Karpas-422 (cell line): ENCODE results near the gene TRIP12. TPM values are rescaled to one million over a fixed set of nuclear protein-coding genes. Genes with fewer than 3 reads are reported as not detected.
"Not testable (repeated sequence)": the region's sequence is repeated elsewhere in the genome, so short reads cannot be mapped to it uniquely, and the experiment has no call there.

Experiments
- DNase-seq: peaks from one replicate; pipeline ENCODE4 v3.0.0-alpha.2; 2015
- H2AFZ ChIP-seq: fragments of 200-600 bp; sonication (generic); 2 replicates; pipeline ENCODE4 v1.6.1; 2014; ENCODE audit warnings: antibody characterized with exemption, low read length, mixed read lengths
- H3K27ac ChIP-seq: fragments of 200-600 bp; sonication (generic); 2 replicates; pipeline ENCODE4 v1.5.1; 2014; ENCODE audit warnings: mild to moderate bottlenecking, low read length, moderate library complexity
- H3K27me3 ChIP-seq: fragments of 200-600 bp; sonication (generic); 2 replicates; pipeline ENCODE4 v1.6.1; 2014; ENCODE audit warnings: low read length, mixed read lengths
- H3K36me3 ChIP-seq: fragments of 200-600 bp; sonication (generic); 2 replicates; pipeline ENCODE4 v1.6.1; 2014; ENCODE audit warnings: low read length, mixed read lengths; ENCODE audit not compliant: insufficient read depth
- H3K4me1 ChIP-seq: fragments of 200-600 bp; sonication (generic); 2 replicates; pipeline ENCODE4 v1.6.1; 2014; ENCODE audit warnings: mild to moderate bottlenecking, low read length, mixed read lengths
- H3K4me2 ChIP-seq: fragments of 200-600 bp; sonication (generic); 2 replicates; pipeline ENCODE4 v1.6.1; 2014; ENCODE audit warnings: low read length, low read depth, mild to moderate bottlenecking; ENCODE audit not compliant: poor library complexity, severe bottlenecking
- H3K4me3 ChIP-seq: fragments of 200-600 bp; sonication (generic); 2 replicates; pipeline ENCODE4 v1.5.1; 2014; ENCODE audit warnings: mild to moderate bottlenecking, antibody characterized with exemption, low read length, mixed read lengths
- H3K79me2 ChIP-seq: fragments of 200-600 bp; sonication (generic); 2 replicates; pipeline ENCODE4 v1.6.1; 2014; ENCODE audit warnings: mild to moderate bottlenecking, low read length, mixed read lengths
- H3K9ac ChIP-seq: fragments of 200-600 bp; sonication (generic); 2 replicates; pipeline ENCODE4 v1.6.0; 2014; ENCODE audit warnings: low read length
- H3K9me2 ChIP-seq: fragments of 200-600 bp; sonication (generic), shearing (Covaris generic); replicated peaks from 2 replicates; pipeline ENCODE4 v1.6.0; 2014; ENCODE audit warnings: mild to moderate bottlenecking, low read length, moderate library complexity; ENCODE audit not compliant: insufficient read depth
- H3K9me3 ChIP-seq: fragments of 300-700, 200-600 bp; sonication (generic); 2 replicates; pipeline ENCODE4 v1.6.1; 2014; ENCODE audit warnings: low read length, mixed read lengths
- H4K20me1 ChIP-seq: fragments of 200-600 bp; sonication (generic); 2 replicates; pipeline ENCODE4 v1.6.1; 2014; ENCODE audit warnings: mild to moderate bottlenecking, antibody characterized with exemption, low read length, low read depth; ENCODE audit not compliant: insufficient read depth
- total RNA-seq: library from RNA; depleted of rRNA; stranded (reverse); fragments of >200 nt; shearing (Covaris generic); gene quantifications from 2 replicates; pipeline ENCODE4 v1.2.3, GENCODE V29; 2014; ENCODE audit warnings: low replicate concordance

The TRIP12 gene
- total RNA-seq, 1 experiment from 2014 or later = 187 TPM

- Histone ChIP-seq H2AFZ (no peak overlapping the region), H3K4me3 (no peak overlapping the region), H3K79me2 (no peaks in the 10 kb centered on the region), H3K4me2 (no peak overlapping the region), H3K4me1 (no peaks in the 10 kb centered on the region), H3K9me3 (0 out of 2 replicates have a peak, but pooled peaks cover 5% of the 10 kb centered on the region), H3K9ac (no peak overlapping the region), H3K36me3 (no peaks in the 10 kb centered on the region; the same call in 1 of the 2 replicates), H3K27me3 (no peaks in the 10 kb centered on the region), H3K27ac (no peak overlapping the region), H3K9me2 (no peaks in the 10 kb centered on the region), H4K20me1 (no peaks in the 10 kb centered on the region)
- DNase-seq = no peak
Observed at GRCh38 chr2:229733611-229734245, 188.1 kb downstream of the TRIP12 start.

- H3K4me2 ChIP-seq = no peak overlapping the region
- H3K27ac ChIP-seq = no peak overlapping the region
- DNase-seq = no peak
- 0 out of 2 replicates have a peak, but pooled peaks cover 4% of the 10 kb centered on the region for H3K9me3 ChIP-seq
- no peaks in the 10 kb centered on the region for H3K9me2 ChIP-seq
- no peak overlapping the region for H2AFZ ChIP-seq
- H3K79me2 ChIP-seq = no peaks in the 10 kb centered on the region
- H3K4me3 ChIP-seq = no peak overlapping the region
- no peaks in the 10 kb centered on the region for H4K20me1 ChIP-seq
- no peaks in the 10 kb centered on the region for H3K36me3 ChIP-seq
- no peaks in the 10 kb centered on the region for H3K27me3 ChIP-seq
- H3K9ac ChIP-seq = no peak overlapping the region
- no peaks in the 10 kb centered on the region for H3K4me1 ChIP-seq
Observed at GRCh38 chr2:229732897-229733296, 188.9 kb downstream of the TRIP12 start.

DNA sequence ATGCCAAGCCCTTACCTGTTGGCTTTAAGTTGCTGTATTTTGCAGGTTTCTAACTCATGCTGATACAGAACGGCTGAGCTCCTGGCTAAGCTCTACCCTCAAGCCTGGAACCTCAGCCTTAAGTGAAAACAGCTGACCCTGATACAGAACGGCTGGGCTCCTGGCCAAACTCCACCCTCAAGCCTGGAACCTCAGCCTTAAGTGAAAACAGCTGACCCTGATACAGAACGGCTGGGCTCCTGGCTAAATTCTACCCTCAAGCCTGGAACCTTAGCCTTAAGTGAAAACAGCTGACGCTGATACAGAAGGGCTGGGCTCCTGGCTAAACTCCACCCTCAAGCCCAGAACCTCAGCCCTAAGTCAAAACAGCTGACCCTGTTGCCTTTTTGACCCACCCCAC lies 189.9 kb downstream of the TRIP12 start:
- Histone ChIP-seq H3K4me3 (no peak overlapping the region), H3K4me1 (no peaks in the 10 kb centered on the region), H2AFZ (no peak overlapping the region), H3K4me2 (no peak overlapping the region), H3K27me3 (no peaks in the 10 kb centered on the region), H4K20me1 (no peaks in the 10 kb centered on the region), H3K36me3 (no peaks in the 10 kb centered on the region), H3K9me3 (no peaks in the 10 kb centered on the region), H3K9me2 (no peaks in the 10 kb centered on the region), H3K9ac (no peak overlapping the region), H3K27ac (no peak overlapping the region), H3K79me2 (no peaks in the 10 kb centered on the region)
- no peak for DNase-seq

DNA sequence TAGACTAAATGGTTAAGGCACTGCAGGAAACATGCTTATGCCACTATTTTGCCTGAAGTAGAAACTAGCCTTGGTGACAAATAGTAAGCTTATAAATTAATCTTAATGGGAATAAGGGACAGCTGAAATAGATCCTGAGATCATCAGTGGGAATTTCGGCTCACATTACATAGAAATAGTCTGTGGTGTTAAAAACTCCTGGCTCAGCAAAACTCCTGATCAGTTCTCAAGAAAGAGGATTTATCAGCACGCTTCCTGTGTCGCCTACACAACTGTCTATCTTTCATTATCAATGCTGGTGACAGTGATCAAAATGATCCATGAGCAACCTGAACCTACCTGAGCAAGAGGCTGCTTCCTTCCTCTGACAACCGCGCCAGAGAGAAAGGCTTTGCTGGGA lies 190.4 kb downstream of the TRIP12 start:
- Histone ChIP-seq H3K4me2 (no peak overlapping the region), H3K4me3 (no peak overlapping the region), H3K9me3 (no peaks in the 10 kb centered on the region), H3K79me2 (no peaks in the 10 kb centered on the region), H2AFZ (no peak overlapping the region), H3K9ac (no peak overlapping the region), H3K27me3 (no peaks in the 10 kb centered on the region), H3K9me2 (no peaks in the 10 kb centered on the region), H3K4me1 (no peaks in the 10 kb centered on the region), H3K36me3 (no peaks in the 10 kb centered on the region), H3K27ac (no peak overlapping the region), H4K20me1 (no peaks in the 10 kb centered on the region)
- no peak for DNase-seq

DNA sequence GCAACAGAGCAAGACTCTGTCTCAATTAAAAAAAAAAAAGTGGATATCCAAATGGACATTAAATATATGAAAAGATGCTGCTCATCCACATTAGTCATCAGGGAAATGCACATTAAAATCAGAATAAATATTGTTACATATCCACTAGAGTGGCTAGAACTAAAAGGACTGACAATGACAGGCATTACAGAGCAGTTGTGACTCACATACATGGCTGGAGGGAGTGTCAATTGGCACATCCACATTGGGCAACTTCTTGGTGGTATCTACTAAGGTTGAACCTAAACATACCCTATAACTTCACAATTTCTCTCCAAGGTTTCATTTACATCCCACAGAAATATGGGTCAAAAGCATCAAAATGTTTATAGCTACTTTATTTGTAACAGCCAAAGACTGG lies 193.4 kb downstream of the TRIP12 start:
- no peak for DNase-seq
- H3K4me1 ChIP-seq = no peaks in the 10 kb centered on the region
- H3K36me3 ChIP-seq = no peaks in the 10 kb centered on the region

GRCh38 chr2:229726643-229727042 lies 195.2 kb downstream of the TRIP12 start:
- DNase-seq = no peak
- Histone ChIP-seq H3K9me3 (no peaks in the 10 kb centered on the region), H2AFZ (no peak overlapping the region)

More for the DNA sequence above, 193.4 kb downstream of the TRIP12 start:
- Histone ChIP-seq H3K27ac (no peak overlapping the region), H2AFZ (no peak overlapping the region), H4K20me1 (no peaks in the 10 kb centered on the region), H3K9ac (no peak overlapping the region), H3K27me3 (no peaks in the 10 kb centered on the region), H3K9me3 (no peaks in the 10 kb centered on the region), H3K9me2 (no peaks in the 10 kb centered on the region), H3K4me2 (no peak overlapping the region), H3K79me2 (no peaks in the 10 kb centered on the region), H3K4me3 (no peak overlapping the region)

DNA sequence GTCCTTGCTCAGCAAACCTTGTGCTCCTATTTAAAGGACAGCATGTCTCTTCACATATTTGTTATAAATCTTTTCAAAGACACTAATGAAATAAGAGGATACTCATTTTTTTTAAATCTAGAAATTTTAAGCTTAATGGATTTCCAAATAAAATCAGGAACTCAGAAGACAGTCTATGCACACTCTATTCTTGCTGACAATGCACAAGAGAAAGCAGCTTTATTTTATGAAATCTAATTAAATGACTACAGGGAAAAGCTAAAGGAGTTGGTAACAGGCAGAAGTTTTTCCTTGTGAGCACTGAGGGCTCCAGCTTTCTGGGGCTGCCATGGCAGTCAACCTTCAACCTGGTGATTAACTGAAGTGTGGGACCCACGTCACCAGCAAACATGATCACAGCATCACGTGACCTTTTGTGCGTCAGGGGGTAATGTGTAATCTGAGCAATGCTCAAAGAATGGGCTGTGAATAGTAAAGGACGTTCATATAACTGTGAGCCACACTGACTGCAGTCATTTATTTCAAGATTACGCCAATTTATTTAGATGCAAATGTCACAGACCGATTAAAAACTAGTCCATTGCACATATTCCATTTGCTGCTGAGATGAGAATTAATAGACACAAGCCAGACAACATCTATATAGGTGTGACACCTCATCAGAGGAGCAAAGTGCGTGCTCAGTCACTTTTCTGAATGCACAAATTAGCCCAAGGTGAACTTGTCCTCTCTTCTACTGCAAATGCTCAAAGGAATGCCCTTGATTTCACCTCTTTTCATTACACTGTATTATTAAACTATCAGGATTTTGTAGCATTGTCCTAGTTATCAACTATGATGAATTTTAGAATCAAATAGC lies 195.9 kb downstream of the TRIP12 start:
- Histone ChIP-seq H3K4me3 (no peak overlapping the region), H3K79me2 (no peaks in the 10 kb centered on the region), H3K27me3 (no peaks in the 10 kb centered on the region), H2AFZ (no peak overlapping the region), H3K9me2 (no peaks in the 10 kb centered on the region), H3K36me3 (no peaks in the 10 kb centered on the region), H3K4me2 (no peak overlapping the region), H3K9ac (no peak overlapping the region), H3K4me1 (no peaks in the 10 kb centered on the region), H4K20me1 (no peaks in the 10 kb centered on the region), H3K27ac (no peak overlapping the region), H3K9me3 (no peaks in the 10 kb centered on the region)
- DNase-seq = no peak

More at GRCh38 chr2:229726643-229727042, 195.2 kb downstream of the TRIP12 start:
- H3K27ac ChIP-seq = no peak overlapping the region
- no peaks in the 10 kb centered on the region for H3K27me3 ChIP-seq
- no peaks in the 10 kb centered on the region for H3K9me2 ChIP-seq
- no peaks in the 10 kb centered on the region for H3K4me1 ChIP-seq
- no peaks in the 10 kb centered on the region for H4K20me1 ChIP-seq
- no peak overlapping the region for H3K4me3 ChIP-seq
- no peaks in the 10 kb centered on the region for H3K36me3 ChIP-seq
- H3K4me2 ChIP-seq = no peak overlapping the region
- no peaks in the 10 kb centered on the region for H3K79me2 ChIP-seq
- H3K9ac ChIP-seq = no peak overlapping the region

DNA sequence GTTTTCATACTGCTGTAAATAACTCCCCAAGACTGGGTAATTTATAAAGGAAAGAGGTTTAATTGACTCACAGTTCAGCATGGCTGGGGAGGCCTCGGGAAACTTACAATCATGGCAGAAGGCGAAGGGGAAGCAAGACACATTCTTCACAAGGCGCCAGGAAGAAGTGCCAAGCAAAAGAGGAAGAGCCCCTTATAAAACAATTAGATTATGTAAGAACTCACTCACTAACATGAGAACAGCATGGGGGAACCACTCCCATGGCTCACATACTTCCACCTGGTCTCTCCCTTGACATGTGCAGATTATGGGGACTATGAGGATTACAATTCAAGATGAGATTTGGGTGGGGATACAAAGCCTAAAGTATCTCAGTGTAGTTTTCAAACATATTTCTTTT lies 198.6 kb downstream of the TRIP12 start:
- not testable (repeated sequence) for H3K27ac ChIP-seq, H3K4me3 ChIP-seq, H3K36me3 ChIP-seq, H3K4me1 ChIP-seq, H2AFZ ChIP-seq, H3K9ac ChIP-seq, DNase-seq, H4K20me1 ChIP-seq, H3K9me3 ChIP-seq, H3K9me2 ChIP-seq, H3K79me2 ChIP-seq, H3K27me3 ChIP-seq, H3K4me2 ChIP-seq
